GM19452 (cell line): ENCODE data around the gene NEURL1B.

Experiments used
- ATAC-seq: cut with Tn5 transposase; IDR thresholded peaks from one replicate; pipeline ENCODE4 v1.9.1; 2021; ENCODE audit not compliant: unreplicated experiment

The NEURL1B gene

GRCh38 chr5:172728481-172729241 is 87.6 kb downstream of the NEURL1B start:
- no peak for ATAC-seq

GRCh38 chr5:172729588-172729987 is 88.5 kb downstream of the NEURL1B start:
- no peak for ATAC-seq

GRCh38 chr5:172730222-172730621 is 89.2 kb downstream of the NEURL1B start:
- ATAC-seq: no peak

- ATAC-seq: no peak
Observed at GRCh38 chr5:172730981-172731679, 90.1 kb downstream of the NEURL1B start.

DNA sequence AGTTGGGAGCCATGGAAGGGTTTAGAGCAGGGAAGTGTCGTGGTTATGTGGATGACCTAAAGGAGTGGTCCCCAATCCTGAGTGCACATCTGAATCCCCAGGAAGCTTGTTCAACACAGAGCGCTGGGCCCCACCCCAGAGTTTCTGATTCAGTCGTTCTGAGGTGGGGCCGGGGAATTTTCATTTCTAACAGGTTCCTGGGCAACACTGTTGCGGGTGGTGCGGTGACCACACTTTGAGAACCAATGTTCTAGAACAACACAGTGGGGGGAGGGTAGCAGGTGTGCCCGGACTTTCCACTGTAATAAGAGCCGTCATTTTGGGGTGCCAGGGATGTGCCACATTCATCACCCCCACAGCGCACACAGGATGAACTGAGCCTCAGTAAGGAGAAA is 90.6 kb downstream of the NEURL1B start:
- ATAC-seq: no peak

DNA sequence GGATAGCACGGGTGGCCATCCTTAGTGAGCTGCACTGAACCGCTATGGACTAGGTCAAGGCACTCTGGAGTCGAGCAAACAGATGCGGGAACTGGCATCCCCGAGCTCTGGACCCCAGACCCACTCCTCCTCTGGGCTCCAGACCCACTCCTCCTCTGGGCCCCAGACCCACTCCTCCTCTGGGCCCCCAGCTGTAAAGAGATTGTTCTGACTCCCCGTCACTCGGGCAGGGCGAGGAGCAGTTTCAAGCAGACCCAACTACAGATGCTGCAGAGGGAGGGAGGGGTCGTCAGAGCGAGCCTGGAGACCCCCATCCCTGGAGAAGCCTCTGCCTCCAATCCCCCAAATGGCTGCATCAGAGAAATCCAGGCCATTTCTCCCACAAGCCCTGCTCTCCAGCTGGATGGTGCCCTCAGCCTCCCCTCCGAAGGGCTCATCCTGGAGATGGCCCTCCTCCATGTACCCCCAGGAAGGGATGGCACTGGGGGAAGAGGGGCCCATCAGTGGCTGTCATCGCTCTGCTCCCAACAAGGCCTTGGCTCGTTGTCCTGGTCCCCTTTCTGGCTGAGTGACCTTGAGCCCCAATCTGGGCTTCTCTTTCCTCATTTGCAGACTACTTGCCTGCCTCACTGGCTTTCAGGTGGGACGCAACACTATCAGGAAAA is 91.3 kb downstream of the NEURL1B start:
- no peak for ATAC-seq

DNA sequence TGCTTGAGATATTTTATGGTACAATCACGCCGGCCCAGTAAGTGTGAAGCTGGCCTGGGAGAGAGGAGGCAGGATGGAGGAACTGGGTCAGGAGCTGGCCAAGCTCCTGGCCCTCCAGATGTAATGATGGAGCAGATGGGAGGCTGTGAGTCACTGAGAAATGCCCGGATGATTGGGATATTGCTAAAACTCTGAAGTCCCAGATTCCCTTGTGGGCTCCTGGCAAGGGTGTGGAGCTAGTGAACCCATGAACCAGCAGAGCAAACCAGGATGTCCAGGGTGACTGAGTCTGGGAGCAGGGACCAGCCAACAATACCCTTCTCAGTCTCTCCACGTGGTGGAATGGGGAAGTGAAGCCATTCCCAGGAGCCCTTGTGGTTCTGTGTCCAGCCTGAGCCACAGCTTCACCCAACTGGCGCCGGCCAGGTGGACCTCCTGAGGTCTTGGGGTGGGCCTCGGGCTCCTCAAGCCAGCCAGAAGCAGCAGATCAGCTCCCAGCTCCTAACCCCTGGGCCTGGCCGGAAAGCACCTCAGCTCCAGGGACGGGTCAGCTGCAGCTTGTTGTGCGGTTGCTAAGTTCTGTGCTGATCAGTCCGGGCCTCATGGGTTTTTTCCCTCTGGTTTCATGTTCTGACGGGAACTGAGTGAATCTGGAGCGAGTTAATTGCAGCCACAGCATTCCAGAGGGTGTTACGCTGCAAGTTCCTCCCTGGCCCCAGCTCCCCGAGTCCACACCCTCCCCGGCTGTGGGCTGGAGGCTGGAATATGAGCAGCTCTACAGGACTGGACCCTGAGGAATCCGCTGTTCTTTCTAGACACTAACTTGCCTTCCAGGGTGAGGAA is 92.3 kb downstream of the NEURL1B start:
- no peak for ATAC-seq

GRCh38 chr5:172733974-172734346 is 92.9 kb downstream of the NEURL1B start:
- no peak for ATAC-seq

GRCh38 chr5:172735141-172735831 is 94.2 kb downstream of the NEURL1B start:
- no peak for ATAC-seq

DNA sequence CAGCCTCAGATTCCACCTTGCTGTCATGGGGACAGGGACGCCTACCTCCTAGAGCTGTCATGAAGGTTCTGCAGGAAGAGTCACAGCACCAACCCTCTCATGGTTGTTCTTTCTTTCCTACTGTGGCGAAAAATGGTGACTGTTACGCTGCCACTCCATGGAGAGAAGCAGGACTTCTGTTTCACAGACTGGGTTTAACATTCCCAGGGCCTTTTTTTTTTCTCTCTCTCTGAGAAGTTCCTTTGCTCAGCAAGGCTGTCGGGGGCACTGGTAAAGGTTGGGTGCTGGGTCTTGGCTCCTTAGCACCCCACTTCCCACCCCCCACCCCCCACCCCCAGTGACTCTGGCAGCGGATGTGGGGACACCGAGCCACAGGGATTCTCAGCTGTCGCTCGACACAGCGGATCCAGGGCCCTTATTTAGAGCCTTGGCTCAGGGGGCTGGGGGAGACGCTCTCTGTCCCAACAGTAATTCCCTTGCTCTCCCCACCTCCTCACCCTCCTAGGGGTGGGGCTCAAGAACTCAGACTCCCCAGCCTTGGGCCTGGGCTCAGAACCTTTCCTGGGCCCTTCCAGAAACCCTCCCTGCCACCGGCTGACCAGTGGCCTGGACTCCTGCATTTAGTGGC is 95.6 kb downstream of the NEURL1B start:
- ATAC-seq: no peak

- no peak for ATAC-seq
Observed at GRCh38 chr5:172739375-172739774, 98.3 kb downstream of the NEURL1B start.

DNA sequence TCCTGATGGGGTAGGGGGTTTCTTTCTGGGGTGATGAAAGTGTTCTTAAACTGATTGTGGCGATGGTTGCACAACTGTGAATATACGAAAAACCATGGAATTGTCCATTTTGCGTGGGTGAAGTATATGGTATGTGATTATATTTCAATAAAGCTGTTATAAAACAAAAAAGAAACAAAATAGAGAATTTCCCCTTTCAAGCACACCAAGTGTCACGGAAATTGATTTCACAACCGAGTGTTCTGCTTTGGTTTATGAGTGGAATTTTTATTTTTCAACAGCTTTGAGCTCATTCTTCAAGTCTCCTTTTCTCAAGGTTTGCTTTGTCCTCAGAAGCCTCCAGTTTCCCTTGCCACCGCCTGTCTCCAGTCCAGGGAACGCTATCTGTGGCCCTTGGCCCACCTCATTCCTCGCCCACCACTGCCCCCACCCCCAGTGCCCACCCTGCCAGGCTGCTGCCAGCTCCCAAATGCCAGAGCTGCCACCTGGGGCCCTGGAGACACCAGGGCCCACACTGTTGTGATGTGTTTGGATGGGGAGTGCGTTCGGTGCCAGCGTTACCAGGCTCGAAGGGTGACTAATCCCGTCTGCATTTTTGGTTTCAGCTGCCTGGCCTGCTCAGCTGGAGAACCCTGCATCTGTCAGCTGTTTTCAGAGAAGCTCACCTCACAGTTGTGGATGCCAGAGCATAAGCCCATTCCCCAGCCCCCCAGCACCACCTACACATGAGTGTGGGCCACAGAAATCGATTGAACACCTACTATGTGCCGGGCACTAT is 99.6 kb downstream of the NEURL1B start:
- no peak for ATAC-seq
